Gastroesophageal sphincter (tissue), 4 donors: ENCODE data around the gene PDE5A. TPM values are rescaled to one million over a fixed set of nuclear protein-coding genes. Genes with fewer than 3 reads are reported as not detected.

ENCODE experiments used
- ATAC-seq: fragments of 150-250 bp; one replicate; pipeline ENCODE4 v1.9.1; 2016; ENCODE audit warnings: mild to moderate bottlenecking, moderate library complexity
- H3K27ac ChIP-seq, 4 donors: fragments of 200-600 bp; sonication (generic) in 3 of 4; 1 replicate in 3 of 4; 2 replicates in 1 of 4; pipeline ENCODE4 v1.5.1; 2016 to 2019
- H3K27me3 ChIP-seq: fragments of 200-600 bp; sonication (generic); one replicate; pipeline ENCODE4 v1.5.1; 2019
- H3K36me3 ChIP-seq, 2 donors: fragments of 200-600 bp; sonication (generic); one replicate each; pipeline ENCODE4 v1.5.1; 2019; ENCODE audit warnings: control low read depth in 1 of 2
- H3K4me1 ChIP-seq, 3 donors: fragments of 200-600 bp; sonication (generic); 1 replicate in 2 of 3; 2 replicates in 1 of 3; pipeline ENCODE4 v1.5.1; 2016 to 2019; ENCODE audit warnings: control low read depth in 2 of 3
- H3K4me3 ChIP-seq, 2 donors: fragments of 200-600 bp; sonication (generic); one replicate each; pipeline ENCODE4 v1.5.1; 2019; ENCODE audit warnings: mild to moderate bottlenecking in 1 of 2, moderate library complexity in 1 of 2
- H3K9me3 ChIP-seq, 3 donors: fragments of 200-600 bp; sonication (generic); one replicate each; pipeline ENCODE4 v1.5.1; 2017 to 2019; ENCODE audit warnings: control low read depth in 2 of 3
- EP300 ChIP-seq: sonication (generic); formaldehyde crosslinking; IDR thresholded peaks from one replicate; pipeline ENCODE4 v1.6.1; 2017; ENCODE audit warnings: antibody characterized with exemption, mild to moderate bottlenecking
- POLR2A ChIP-seq, 2 donors: fragments of 450-650 bp; IDR thresholded peaks; one replicate each; pipeline ENCODE4 v1.6.1; 2017; ENCODE audit warnings: antibody characterized with exemption in 2 of 2, mild to moderate bottlenecking in 2 of 2, moderate library complexity in 1 of 2
- POLR2AphosphoS5 ChIP-seq: sonication (generic); formaldehyde crosslinking; IDR thresholded peaks from one replicate; pipeline ENCODE4 v1.6.1; 2017; ENCODE audit warnings: antibody characterized with exemption
- WGBS, 2 donors: methylation state at CpG; one replicate each; pipeline ENCODE4 v1.1.5; 2018; ENCODE audit warnings: low coverage in 1 of 2; 5-methylcytosine and 5-hydroxymethylcytosine counted together
- total RNA-seq, 4 donors: library from RNA; depleted of rRNA; stranded (reverse); fragments of >200 nt; gene quantifications; one replicate each; pipeline ENCODE4 v1.1.0, GENCODE V29; 2016
- TF ChIP-seq, protein P1 (sequence below), 4 experiments: fragments of 200-600 bp in 2 of 4; fragments of 450-650 bp in 2 of 4; sonication (generic) in 1 of 4; IDR thresholded peaks; one replicate each; pipeline ENCODE4 v1.5.1; 2017 to 2019; ENCODE audit warnings: antibody characterized with exemption in 4 of 4, mild to moderate bottlenecking in 2 of 4, moderate library complexity in 2 of 4

PDE5A gene
- total RNA-seq, 4 donors from 2014 or later, result 126 to 358 (median 212) TPM

DNA sequence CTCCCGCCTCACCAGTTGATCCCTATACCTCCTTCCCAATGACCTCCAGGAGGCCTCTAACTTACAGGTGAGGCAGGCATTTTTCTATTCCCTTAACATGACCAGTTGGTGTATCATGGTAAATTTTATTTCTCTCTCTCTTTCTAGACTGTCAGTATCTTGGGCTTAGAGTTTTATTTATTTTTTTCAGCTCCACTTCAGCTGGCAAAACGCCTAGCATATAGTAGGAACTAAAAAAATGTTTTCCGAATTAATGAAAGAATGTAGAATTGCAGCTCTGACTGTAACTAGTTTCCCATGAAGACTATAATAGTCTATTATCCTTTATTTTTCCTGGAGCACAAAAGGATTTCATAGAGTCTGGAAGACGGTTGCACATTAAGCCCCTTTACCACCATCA lies 84.8 kb downstream of the PDE5A start:
- TF ChIP-seq EP300, result no peak
- TF ChIP-seq POLR2AphosphoS5, result no peak
- TF ChIP-seq POLR2A (IDR thresholded peaks at IDR 0.05), result no peak
- TF ChIP-seq, protein P1, sequence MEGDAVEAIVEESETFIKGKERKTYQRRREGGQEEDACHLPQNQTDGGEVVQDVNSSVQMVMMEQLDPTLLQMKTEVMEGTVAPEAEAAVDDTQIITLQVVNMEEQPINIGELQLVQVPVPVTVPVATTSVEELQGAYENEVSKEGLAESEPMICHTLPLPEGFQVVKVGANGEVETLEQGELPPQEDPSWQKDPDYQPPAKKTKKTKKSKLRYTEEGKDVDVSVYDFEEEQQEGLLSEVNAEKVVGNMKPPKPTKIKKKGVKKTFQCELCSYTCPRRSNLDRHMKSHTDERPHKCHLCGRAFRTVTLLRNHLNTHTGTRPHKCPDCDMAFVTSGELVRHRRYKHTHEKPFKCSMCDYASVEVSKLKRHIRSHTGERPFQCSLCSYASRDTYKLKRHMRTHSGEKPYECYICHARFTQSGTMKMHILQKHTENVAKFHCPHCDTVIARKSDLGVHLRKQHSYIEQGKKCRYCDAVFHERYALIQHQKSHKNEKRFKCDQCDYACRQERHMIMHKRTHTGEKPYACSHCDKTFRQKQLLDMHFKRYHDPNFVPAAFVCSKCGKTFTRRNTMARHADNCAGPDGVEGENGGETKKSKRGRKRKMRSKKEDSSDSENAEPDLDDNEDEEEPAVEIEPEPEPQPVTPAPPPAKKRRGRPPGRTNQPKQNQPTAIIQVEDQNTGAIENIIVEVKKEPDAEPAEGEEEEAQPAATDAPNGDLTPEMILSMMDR (IDR thresholded peaks at IDR 0.05), result no peak
- peak overlapping the region; percentile 38 to 56 (median 48) for H3K27ac ChIP-seq
- no peak overlapping the region for H3K4me3 ChIP-seq
- peaks cover 0 to 33% (median 0%) of the 10 kb centered on the region in 3 donors for H3K4me1 ChIP-seq
- H3K36me3 ChIP-seq, result peaks cover 0 to 26% of the 10 kb centered on the region in 2 donors
- no peaks in the 10 kb centered on the region for H3K27me3 ChIP-seq
- no peaks in the 10 kb centered on the region for H3K9me3 ChIP-seq
- 52 to 59% methylated on average over 4 of the region's 4 CpGs for WGBS, 2 donors
- ATAC-seq, result no peak

DNA sequence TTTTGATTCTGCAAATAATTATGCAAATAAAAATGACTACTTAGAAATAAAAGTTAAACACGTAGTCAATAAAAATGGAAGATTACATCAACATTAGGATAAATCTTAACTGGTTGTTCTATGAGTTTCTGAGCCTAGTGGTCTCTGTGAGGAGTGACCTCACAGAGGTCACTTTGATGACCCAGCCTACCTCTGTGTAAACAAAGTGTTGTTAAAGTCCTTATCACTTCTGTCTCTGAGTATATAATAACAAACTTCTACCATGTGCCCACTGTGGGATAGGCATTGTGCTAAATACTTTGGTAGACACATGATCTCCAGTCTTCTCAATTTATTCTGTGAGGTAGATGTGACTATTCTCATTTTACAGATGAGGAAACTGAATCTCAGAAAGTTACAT lies 85.4 kb downstream of the PDE5A start:
- TF ChIP-seq, protein P1 (IDR thresholded peaks at IDR 0.05), result no peak
- no peak for TF ChIP-seq EP300
- TF ChIP-seq POLR2AphosphoS5, result no peak
- TF ChIP-seq POLR2A (IDR thresholded peaks at IDR 0.05), result no peak
- no peak for ATAC-seq
- Histone ChIP-seq H3K4me1 (peaks cover 0 to 38% (median 2%) of the 10 kb centered on the region in 3 donors), H3K27ac (peak overlapping the region in 3 of 4 donors; percentile 38 to 56 (median 50)), H3K9me3 (no peaks in the 10 kb centered on the region), H3K27me3 (no peaks in the 10 kb centered on the region), H3K4me3 (no peak overlapping the region), H3K36me3 (peaks cover 0 to 31% of the 10 kb centered on the region in 2 donors)
- WGBS, 2 donors, result 82% methylated on average over 1 of the region's 1 CpG

DNA sequence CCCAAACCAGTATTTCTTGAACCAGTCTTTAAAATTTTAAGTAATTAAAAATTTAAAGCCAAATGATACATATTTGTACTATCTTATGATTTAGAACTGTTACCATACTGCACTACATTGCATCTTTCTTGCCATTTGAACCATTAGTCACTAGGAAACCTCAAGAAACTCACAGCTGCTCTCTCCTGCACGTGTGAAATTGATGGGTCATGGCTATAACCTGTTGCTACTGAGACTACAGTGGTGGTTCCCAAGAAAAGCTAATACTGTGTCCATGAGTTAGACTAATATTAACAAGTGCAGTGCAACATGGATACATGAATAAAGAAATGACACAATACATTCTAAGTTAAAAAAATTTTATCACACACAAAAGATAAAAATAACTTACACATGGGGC lies 88.4 kb downstream of the PDE5A start:
- ATAC-seq, result no peak
- no peak overlapping the region for H3K4me3 ChIP-seq
- no peaks in the 10 kb centered on the region for H3K27me3 ChIP-seq
- peaks cover 0 to 36% of the 10 kb centered on the region in 2 donors for H3K36me3 ChIP-seq
- 12 to 43% methylated on average over 1 of the region's 1 CpG for WGBS, 2 donors
- peak overlapping the region in 1 of 4 donors; percentile 54 for H3K27ac ChIP-seq
- H3K4me1 ChIP-seq, result peaks cover 8 to 61% (median 20%) of the 10 kb centered on the region in 3 donors
- no peaks in the 10 kb centered on the region for H3K9me3 ChIP-seq
- TF ChIP-seq POLR2A (IDR thresholded peaks at IDR 0.05) (no peak), POLR2AphosphoS5 (no peak), EP300 (no peak)
- TF ChIP-seq, protein P1 (IDR thresholded peaks at IDR 0.05), result no peak

DNA sequence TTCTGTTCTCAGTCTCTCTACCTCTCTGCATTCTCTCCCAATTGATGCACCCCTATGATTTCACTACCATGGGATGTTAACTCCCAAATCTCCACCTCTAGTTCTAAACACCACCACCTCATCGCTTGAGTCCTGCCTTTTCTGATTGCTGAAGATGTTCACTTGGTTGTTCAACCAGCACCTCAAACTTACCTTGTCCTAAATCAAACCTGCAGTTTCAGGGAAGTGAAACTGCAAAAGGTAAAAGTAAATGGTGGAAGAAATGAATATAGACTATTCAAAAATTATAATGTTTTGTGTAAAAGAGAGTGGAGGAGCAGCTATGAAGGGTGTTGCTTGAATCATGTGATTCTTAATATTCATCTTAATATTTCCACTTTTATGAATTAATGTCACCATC lies 91.0 kb downstream of the PDE5A start:
- Histone ChIP-seq H3K27me3 (no peaks in the 10 kb centered on the region), H3K4me3 (no peak overlapping the region), H3K4me1 (peaks cover 8 to 41% (median 20%) of the 10 kb centered on the region in 3 donors), H3K9me3 (no peaks in the 10 kb centered on the region), H3K27ac (peak overlapping the region; percentile 53 to 71 (median 58)), H3K36me3 (peaks cover 0 to 47% of the 10 kb centered on the region in 2 donors)
- no peak for TF ChIP-seq POLR2AphosphoS5
- no peak for TF ChIP-seq EP300
- TF ChIP-seq, protein P1 (IDR thresholded peaks at IDR 0.05), result no peak
- no peak for TF ChIP-seq POLR2A (IDR thresholded peaks at IDR 0.05)
- ATAC-seq, result no peak
- 100% methylated on average over 1 of the region's 1 CpG; no CpG with 5 or more reads in 1 of the 2 donors for WGBS, 2 donors
